ENCODE measurements around the gene KRTAP3-1. TPM values are rescaled to one million over a fixed set of nuclear protein-coding genes. Genes with fewer than 3 reads are reported as not detected.
A peak's percentile ranks its signal among the peaks of the same experiment; 100 is the strongest.

Gene KRTAP3-1
- total RNA-seq, 1 experiment from 2014 or later: not detected

DNA sequence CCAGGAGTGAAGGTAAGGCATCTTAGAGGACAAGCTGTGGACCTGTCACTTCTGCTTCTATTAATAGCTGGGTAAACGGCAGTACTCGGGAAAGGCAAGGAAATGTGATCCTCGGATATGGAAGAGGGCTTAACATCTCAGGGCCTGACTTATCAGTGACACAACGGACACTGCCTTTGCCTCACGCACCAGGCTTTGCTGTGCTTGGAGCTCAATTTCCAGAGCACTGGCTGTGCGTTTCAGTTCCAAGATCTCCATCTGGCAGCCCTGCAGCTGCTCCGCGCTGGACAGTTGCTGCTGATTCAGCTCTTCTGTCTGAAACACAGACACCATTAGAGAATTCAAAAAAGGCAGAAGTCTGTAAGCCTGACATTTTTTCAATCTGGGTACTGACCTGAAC lies 28.3 kb downstream of the KRTAP3-1 start:
- no peak for DNase-seq (ENCODE audit: extremely low read depth, low read depth)

DNA sequence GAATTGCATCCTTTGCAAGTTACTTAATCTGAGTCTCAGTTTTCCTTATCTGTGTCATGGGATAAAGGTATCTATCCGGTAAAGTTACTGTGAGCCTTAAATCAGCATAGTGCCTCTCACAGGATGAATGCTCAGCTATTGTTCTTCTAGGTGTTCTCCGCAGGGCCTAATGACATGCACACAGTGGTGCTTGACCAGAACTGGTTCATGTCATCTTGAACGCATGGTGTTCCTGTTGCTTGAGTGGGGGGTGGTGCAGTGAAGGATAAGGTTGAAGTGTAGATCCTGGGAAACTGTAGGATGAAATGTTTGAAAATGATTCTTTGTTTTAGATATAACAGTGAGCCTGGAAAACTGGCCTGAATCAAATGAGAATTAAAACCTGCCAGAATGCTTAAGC lies 28.8 kb downstream of the KRTAP3-1 start:
- DNase-seq (ENCODE audit: extremely low read depth, low read depth): no peak

DNA sequence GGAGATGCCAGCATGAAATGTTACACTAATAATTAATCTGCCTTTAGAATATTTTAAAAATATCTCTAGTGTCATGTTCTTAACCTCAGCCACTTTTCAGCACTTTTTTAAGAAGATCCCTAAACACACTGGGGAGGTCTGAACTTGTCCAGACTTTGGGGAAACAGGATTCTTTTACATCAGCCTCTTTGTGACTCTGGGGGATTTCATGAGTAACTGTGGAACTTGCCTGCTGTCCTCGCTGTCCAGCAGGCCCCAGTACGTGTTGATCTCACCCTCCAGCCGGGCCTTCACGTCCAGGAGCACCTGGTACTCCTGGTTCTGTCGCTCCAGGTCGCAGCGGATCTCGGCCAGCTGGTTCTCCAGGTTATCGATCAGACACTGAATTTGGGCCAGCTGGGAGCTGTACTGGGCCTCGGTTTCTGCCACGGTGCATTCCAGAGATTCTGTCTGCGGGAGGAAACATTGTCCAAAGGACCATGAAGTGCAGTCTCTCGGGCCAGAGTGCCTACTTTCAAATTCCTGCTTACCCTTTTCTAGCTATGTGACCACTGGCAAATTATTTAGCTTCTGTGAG lies 30.3 kb downstream of the KRTAP3-1 start:
- no peak for DNase-seq (ENCODE audit: extremely low read depth, low read depth)

DNA sequence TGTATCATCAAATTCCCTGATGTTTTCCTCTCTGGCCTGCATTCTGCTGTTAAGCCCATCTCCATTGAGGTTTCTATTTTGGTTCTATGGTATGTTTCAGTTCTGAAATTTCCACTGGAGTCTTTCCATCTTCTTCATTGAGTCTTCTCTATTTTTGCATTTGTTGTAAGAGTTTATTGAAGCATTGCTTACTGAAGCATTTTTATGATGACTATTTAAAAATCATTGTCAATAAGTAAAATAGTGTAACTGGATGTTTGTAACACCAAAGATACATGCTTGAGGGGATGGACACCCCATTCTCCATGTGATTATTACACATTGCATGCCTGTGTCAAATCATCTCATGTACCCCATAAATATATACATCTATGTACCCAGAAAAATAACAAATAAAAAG lies 33.4 kb downstream of the KRTAP3-1 start:
- no peak for DNase-seq (ENCODE audit: extremely low read depth, low read depth)

DNA sequence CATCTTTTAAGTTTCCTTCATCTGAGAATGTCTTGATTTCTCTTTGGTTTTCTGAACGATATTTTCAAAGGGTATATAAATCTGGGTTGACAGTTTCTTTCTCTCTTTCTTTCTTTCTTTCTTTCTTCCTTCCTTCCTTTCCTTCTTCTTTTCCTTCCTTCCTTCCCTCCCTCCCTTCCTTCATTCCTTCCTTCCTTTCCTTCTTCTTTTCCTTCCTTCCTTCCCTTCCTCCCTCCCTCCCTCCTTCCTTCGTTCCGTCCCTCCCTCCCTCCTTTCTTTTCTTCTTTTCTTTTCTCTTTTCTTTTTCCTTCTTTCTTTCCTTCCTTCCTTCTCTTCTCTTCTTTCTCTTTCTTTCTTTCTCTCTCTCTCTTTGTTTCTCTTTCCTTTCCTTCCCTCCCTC lies 34.6 kb downstream of the KRTAP3-1 start:
- DNase-seq (ENCODE audit: extremely low read depth, low read depth): no peak

DNA sequence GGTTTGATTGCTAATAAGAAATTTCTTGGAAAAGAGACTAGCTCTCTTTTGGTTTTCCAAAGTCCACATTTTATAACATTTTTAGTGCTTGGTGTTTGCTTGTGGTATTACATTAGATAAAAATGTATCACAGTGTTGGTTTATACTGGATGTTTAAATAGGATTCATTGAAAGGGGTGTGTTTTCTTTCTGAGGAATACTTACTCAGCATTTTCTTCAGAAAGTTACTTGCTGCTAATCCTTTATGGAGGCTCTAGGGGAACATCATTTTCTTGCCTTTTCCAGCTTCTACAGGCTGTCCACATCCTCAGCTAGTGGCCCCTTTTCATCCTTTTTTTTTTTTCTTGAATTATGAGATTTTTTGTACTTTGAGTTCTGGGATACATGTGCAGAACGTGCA lies 41.3 kb downstream of the KRTAP3-1 start:
- no peak for DNase-seq (ENCODE audit: extremely low read depth, low read depth)

DNA sequence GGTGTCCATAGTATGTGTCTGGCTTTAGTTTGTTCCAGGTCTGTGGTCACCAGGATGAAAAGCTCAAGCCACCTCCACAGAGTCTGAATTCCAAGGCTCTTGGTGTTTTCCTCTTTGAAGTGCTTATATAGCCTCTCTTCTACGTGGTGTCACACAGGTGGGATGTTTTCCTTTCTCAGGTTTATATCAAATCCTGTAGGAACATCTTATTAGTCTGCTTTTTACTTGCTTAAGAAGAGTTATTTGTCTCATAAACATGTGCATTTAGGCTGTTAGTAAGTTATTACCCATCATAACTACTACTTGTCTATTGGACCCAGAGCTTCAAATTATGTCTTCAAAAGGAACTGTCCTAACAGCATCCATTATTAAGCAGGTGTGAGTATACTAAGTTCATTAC lies 42.1 kb downstream of the KRTAP3-1 start, which contains the start of gene KRT39:
KRT39 (minus strand) TSS at position 101 of the 400 bp plus-strand sequence; CDS start at position 9, 92 bp downstream.
- DNase-seq (ENCODE audit: extremely low read depth, low read depth): no peak

DNA sequence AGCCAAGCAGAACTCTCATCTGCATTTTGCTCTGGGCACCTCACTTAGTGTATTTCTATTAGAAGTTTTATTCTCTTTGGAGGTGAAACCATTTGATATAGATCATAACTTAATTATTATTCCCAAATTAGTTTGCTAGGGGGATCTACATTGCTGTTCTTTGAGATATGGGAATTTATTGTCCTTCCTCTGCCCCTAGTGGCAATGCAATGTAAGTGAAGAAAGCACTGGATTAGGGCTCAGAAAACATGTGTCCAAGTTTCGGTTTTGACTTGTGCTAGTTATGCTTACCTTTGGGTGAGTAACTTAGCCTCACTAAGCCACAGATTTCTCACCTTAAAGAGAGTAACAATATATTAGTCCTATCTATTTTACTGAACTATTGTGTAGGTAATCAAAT lies 45.1 kb downstream of the KRTAP3-1 start:
- peak; percentile 29 for DNase-seq (ENCODE audit: extremely low read depth, low read depth)

DNA sequence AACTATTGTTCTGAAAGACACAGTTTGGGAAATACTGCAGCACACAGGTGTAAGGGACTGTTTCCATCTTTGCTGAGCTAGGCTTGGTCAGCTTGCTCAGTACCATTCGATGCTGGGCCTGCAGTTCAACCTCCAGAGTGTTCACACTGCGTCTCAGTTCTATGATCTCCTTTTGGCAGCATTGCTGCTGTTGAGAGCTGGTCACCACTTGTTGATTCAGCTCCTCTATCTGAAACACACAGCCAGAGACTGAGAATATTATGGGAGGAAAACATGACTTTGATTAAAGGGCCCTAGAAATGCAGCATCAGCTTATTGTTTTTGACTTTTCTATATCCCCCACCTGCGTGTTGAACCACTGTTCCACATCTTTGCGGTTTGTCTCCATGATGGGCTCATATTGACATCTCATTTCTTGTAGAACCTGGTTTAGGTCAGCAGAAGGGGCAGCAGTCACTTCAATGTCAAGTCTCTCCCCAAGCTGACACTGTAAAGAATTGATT lies 46.8 kb downstream of the KRTAP3-1 start:
- DNase-seq (ENCODE audit: extremely low read depth, low read depth): no peak

DNA sequence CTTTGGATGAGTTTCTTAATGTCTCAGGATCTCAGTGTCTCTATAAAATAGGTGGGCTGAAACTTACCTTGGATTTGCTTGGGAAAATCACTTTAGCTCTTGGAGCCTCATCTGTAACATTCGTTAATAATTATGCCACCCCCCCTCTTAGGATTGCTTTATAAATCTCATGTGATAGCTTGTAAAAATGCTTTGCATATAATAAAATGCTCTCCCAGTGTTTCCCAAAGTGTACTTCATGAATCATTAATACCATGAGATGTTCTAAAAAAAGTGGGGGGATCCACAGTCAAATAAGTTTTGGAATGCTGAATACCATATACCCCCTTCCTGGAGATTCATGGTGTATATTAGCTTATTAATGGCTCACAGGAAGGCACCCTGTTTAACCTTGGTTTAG lies 47.3 kb downstream of the KRTAP3-1 start:
- no peak for DNase-seq (ENCODE audit: extremely low read depth, low read depth)

DNA sequence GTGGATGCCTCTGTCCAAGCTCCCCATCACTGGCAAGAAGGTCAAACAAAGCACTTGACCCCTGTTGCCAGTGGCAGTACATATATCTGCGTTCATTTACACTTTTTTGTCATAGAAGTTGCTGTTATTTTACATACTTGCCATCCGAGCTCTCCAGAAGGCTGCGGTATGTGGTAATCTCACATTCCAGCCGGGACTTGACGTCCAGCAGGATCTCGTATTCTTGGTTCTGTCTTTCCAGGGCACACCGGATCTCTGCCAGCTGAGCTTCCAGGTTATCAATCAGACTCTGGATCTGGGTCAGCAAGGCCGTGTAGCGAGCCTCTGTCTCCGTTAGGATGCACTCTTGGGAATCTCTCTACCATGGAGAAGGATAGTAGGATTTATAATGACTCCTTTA lies 48.8 kb downstream of the KRTAP3-1 start:
- DNase-seq (ENCODE audit: extremely low read depth, low read depth): no peak

Small RNA genes lying within 50 kb of the gene (small RNA-seq; reads per million reads assigned to genes)
- 0 reads per million in 2 experiments for gene KRTAP3-4P

Other genes with a start within 250 kb of the KRTAP3-1 start
- not detected in 2 replicates for gene KRT26, start 236.9 kb downstream of the KRTAP3-1 start, total RNA-seq (2014; rRNA removed; shearing (Covaris generic))
- gene KRT27, start 226.6 kb downstream of the KRTAP3-1 start, total RNA-seq (2014; rRNA removed; shearing (Covaris generic)): not detected in 2 replicates
- gene KRT28, start 209.2 kb downstream of the KRTAP3-1 start, total RNA-seq (2014; rRNA removed; shearing (Covaris generic)): not detected in 2 replicates
- gene KRT10, start 186.5 kb downstream of the KRTAP3-1 start, total RNA-seq (2014; rRNA removed; shearing (Covaris generic)): 36.8 and 38.4 TPM in 2 replicates
- gene KRT12, start 141.9 kb downstream of the KRTAP3-1 start, total RNA-seq (2014; rRNA removed; shearing (Covaris generic)): not detected in 2 replicates
- gene KRT20, start 123.9 kb downstream of the KRTAP3-1 start, total RNA-seq (2014; rRNA removed; shearing (Covaris generic)): not detected in 2 replicates
- gene KRT23, start 71.5 kb downstream of the KRTAP3-1 start, total RNA-seq (2014; rRNA removed; shearing (Covaris generic)): 0.07 TPM in 1 of 2 replicates, not detected in the other
- gene KRT39, start 42.2 kb downstream of the KRTAP3-1 start, total RNA-seq (2014; rRNA removed; shearing (Covaris generic)): not detected in 2 replicates
- gene KRT40, start 24.8 kb downstream of the KRTAP3-1 start, total RNA-seq (2014; rRNA removed; shearing (Covaris generic)): not detected in 2 replicates
- not detected in 2 replicates for gene KRTAP3-3, start 15.0 kb downstream of the KRTAP3-1 start, total RNA-seq (2014; rRNA removed; shearing (Covaris generic))
- not detected in 2 replicates for gene KRTAP3-2, start 9.2 kb downstream of the KRTAP3-1 start, total RNA-seq (2014; rRNA removed; shearing (Covaris generic))
- not detected in 2 replicates for gene KRTAP1-5, start 18.1 kb upstream of the KRTAP3-1 start, total RNA-seq (2014; rRNA removed; shearing (Covaris generic))
- not detected in 2 replicates for gene KRTAP1-4, start 21.1 kb upstream of the KRTAP3-1 start, total RNA-seq (2014; rRNA removed; shearing (Covaris generic))
- not detected in 2 replicates for gene KRTAP1-3, start 25.7 kb upstream of the KRTAP3-1 start, total RNA-seq (2014; rRNA removed; shearing (Covaris generic))
- gene KRTAP1-1, start 32.3 kb upstream of the KRTAP3-1 start, total RNA-seq (2014; rRNA removed; shearing (Covaris generic)): not detected in 2 replicates
- gene KRTAP2-1, start 38.2 kb upstream of the KRTAP3-1 start, total RNA-seq (2014; rRNA removed; shearing (Covaris generic)): not detected in 2 replicates
- not detected in 2 replicates for gene KRTAP2-2, start 46.1 kb upstream of the KRTAP3-1 start, total RNA-seq (2014; rRNA removed; shearing (Covaris generic))
- not detected in 2 replicates for gene KRTAP2-3, start 51.0 kb upstream of the KRTAP3-1 start, total RNA-seq (2014; rRNA removed; shearing (Covaris generic))
- not detected in 2 replicates for gene KRTAP2-4, start 56.8 kb upstream of the KRTAP3-1 start, total RNA-seq (2014; rRNA removed; shearing (Covaris generic))
- gene KRTAP4-7, start 75.0 kb upstream of the KRTAP3-1 start, total RNA-seq (2014; rRNA removed; shearing (Covaris generic)): not detected in 2 replicates
- not detected in 2 replicates for gene KRTAP4-8, start 89.0 kb upstream of the KRTAP3-1 start, total RNA-seq (2014; rRNA removed; shearing (Covaris generic))
- not detected in 2 replicates for gene KRTAP4-16, start 93.1 kb upstream of the KRTAP3-1 start, total RNA-seq (2014; rRNA removed; shearing (Covaris generic))
- gene KRTAP4-9, start 96.3 kb upstream of the KRTAP3-1 start, total RNA-seq (2014; rRNA removed; shearing (Covaris generic)): not detected in 2 replicates
- gene KRTAP4-11, start 109.2 kb upstream of the KRTAP3-1 start, total RNA-seq (2014; rRNA removed; shearing (Covaris generic)): not detected in 2 replicates
- not detected in 2 replicates for gene KRTAP4-12, start 115.1 kb upstream of the KRTAP3-1 start, total RNA-seq (2014; rRNA removed; shearing (Covaris generic))
- not detected in 2 replicates for gene KRTAP4-6, start 131.4 kb upstream of the KRTAP3-1 start, total RNA-seq (2014; rRNA removed; shearing (Covaris generic))
- not detected in 2 replicates for gene KRTAP4-5, start 140.7 kb upstream of the KRTAP3-1 start, total RNA-seq (2014; rRNA removed; shearing (Covaris generic))
- gene KRTAP4-4, start 151.6 kb upstream of the KRTAP3-1 start, total RNA-seq (2014; rRNA removed; shearing (Covaris generic)): not detected in 2 replicates
- not detected in 2 replicates for gene KRTAP4-3, start 159.1 kb upstream of the KRTAP3-1 start, total RNA-seq (2014; rRNA removed; shearing (Covaris generic))
- not detected in 2 replicates for gene KRTAP4-2, start 169.1 kb upstream of the KRTAP3-1 start, total RNA-seq (2014; rRNA removed; shearing (Covaris generic))
- gene KRTAP4-1, start 175.8 kb upstream of the KRTAP3-1 start, total RNA-seq (2014; rRNA removed; shearing (Covaris generic)): 0.17 TPM in 1 of 2 replicates, not detected in the other
- not detected in 2 replicates for gene KRTAP9-1, start 180.8 kb upstream of the KRTAP3-1 start, total RNA-seq (2014; rRNA removed; shearing (Covaris generic))
- gene KRTAP9-2, start 217.5 kb upstream of the KRTAP3-1 start, total RNA-seq (2014; rRNA removed; shearing (Covaris generic)): not detected in 2 replicates
- not detected in 2 replicates for gene KRTAP9-3, start 223.3 kb upstream of the KRTAP3-1 start, total RNA-seq (2014; rRNA removed; shearing (Covaris generic))
- gene KRTAP9-8, start 228.9 kb upstream of the KRTAP3-1 start, total RNA-seq (2014; rRNA removed; shearing (Covaris generic)): not detected in 2 replicates
- not detected in 2 replicates for gene KRTAP9-4, start 240.6 kb upstream of the KRTAP3-1 start, total RNA-seq (2014; rRNA removed; shearing (Covaris generic))
- gene KRTAP9-9, start 246.3 kb upstream of the KRTAP3-1 start, total RNA-seq (2014; rRNA removed; shearing (Covaris generic)): not detected in 2 replicates